Measurements from ENCODE around the gene TTC23.

- TF ChIP-seq CBX2 (IDR thresholded peaks at IDR 0.05; ENCODE audit: insufficient read depth, low read length, poor library complexity, severe bottlenecking) (no peak), ZNF134 (CRISPR knock-in tag; conservative IDR thresholded peaks at IDR 0.05) (no peak), SIN3A (IDR thresholded peaks at IDR 0.05; ENCODE audit: borderline replicate concordance in 2 of 2, control insufficient read depth in 1 of 2, low read depth in 2 of 2, low read length in 2 of 2) (no peak), CTCF (IDR thresholded peaks at IDR 0.05 in 2 of 3, conservative IDR thresholded peaks at IDR 0.05 in 1 of 3; ENCODE audit: insufficient read depth in 2 of 3, low read depth in 1 of 3, low read length in 3 of 3) (no peak), KAT7 (CRISPR knock-in tag; IDR thresholded peaks at IDR 0.05; ENCODE audit: borderline replicate concordance) (no peak), ZFX (CRISPR knock-in tag; IDR thresholded peaks at IDR 0.05) (no peak), ZSCAN29 (IDR thresholded peaks at IDR 0.05) (no peak), RAD21 (CRISPR knock-in tag; conservative IDR thresholded peaks at IDR 0.05 in 1 of 2, IDR thresholded peaks at IDR 0.05 in 1 of 2) (no peak), POLR2A (conservative IDR thresholded peaks at IDR 0.05) (no peak), BACH1 (tag; IDR thresholded peaks at IDR 0.05) (no peak), ZFP36 (IDR thresholded peaks at IDR 0.05; ENCODE audit: low read depth, low read length, partially characterized antibody) (no peak), ZNF408 (CRISPR knock-in tag; IDR thresholded peaks at IDR 0.05; ENCODE audit: low read depth) (no peak), STAT5A (IDR thresholded peaks at IDR 0.05; ENCODE audit: borderline replicate concordance, low read length) (no peak), MTA3 (IDR thresholded peaks at IDR 0.05; ENCODE audit: borderline replicate concordance) (no peak)
These were observed 69.1 kb downstream of the TTC23 start for GRCh38 chr15:99180086-99180963.

Data from K562 (cell line).